Right hindlimb (tissue), 1 donor: ENCODE results near the gene TUBB.
"Not testable (repeated sequence)": the region's sequence is repeated elsewhere in the genome, so short reads cannot be mapped to it uniquely, and the experiment has no call there.

Experiments
- DNase-seq: peaks from one replicate; pipeline ENCODE4 v3.0.0-alpha.2; 2018

The TUBB gene

DNA sequence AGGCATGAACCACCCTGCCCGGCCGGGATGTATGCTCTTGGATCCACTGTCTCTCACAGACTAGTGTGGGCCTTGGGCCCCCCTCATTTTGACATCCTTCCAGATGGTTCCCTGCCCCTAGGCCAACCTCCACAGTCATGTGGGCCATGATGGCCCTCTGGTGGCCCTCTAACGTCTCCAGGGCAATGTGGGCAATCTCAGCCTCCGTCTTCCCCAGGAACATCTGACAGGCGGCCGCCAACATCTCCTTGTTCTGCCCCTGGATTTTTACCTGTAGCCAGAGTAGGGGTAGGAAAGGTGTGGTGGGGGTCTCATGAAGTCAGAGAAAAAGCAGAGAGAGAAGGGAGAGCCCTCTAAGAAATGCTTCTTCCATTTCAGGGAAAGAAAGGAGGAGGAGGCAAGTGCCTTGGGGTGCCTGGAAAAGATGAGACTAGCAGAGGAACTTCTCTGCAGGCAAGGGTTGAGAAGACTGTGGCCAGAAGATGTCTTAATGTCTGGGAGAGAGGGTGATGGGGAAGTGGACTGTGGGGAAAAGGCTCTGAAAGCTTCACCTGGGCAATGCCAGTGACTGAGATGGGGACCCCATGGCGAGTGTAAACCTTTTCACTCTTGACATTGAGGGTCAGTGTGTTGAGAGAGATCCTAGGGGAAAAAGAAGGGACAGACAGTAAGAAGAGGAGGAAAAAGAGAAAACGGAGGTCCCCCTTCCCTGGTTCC is 21.1 kb downstream of the TUBB start:
- no peak for DNase-seq

DNA sequence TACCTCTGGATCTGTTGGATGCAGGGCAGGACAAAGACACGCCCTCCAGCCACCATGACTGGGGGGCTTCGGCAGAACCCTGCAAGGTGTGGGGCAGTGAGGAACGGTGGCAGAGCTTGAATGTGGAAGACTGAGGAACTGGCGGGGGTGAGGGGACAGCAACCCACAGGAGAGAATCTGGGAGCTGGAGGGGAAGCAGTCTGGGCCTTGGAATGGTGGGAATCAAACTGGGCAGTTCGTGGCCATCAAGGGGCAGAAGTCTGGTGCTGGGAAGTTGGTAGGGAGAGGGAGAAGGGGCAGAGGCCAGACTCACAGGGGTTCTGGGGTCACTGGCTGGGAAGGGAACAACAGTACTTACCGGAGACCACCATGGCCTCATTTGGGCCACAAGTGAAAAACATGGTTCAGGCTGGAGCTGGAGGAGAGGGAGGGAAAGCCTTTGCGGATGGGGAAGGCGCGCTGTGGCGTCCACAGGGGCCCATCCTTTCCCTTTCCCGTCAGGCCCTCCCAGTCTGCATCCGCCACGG is 21.7 kb downstream of the TUBB start:
- DNase-seq = no peak

DNA sequence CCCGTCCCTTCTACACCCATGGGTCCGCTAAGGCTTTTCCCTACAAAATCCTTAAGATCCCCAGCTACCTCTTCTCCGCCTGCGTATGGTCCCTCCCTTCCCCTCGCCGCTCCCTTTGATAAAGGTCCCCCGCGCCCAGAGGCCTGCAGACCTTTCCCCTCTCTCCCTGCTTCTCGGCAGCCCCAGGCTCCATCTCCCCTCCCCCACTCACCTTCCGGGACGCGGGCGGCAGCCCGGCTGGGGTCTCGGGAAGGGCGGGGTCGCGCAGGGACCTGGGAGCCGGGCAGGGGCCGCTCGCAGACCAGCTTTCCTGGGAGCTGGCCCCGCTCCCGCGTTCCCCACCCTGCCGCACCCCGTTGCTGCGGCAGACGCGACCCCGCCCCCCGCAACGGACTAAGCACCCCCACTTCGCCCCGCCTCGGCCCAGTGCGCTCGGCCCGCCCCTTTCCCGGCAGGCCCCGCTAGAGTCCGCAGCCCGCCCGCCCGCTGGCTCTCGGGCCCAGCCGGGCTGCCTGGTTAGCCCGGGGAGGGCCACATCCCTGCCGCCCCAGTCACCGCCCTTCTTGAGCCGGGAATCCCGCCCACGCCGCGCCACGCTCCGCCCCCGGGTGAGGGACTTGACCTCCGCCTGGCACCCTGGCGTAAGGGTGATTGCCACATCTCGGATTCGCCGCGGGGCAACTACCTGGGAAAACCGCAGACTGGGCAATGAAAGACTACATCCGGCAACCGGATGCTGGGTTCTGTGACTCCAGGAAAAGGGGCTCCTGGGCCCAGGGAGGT is 22.4 kb downstream of the TUBB start, which contains the start of gene FLOT1:
Gene FLOT1, minus strand, starts transcription at position 372 of the 783 bp plus-strand sequence. CDS start 498 bp downstream, outside the sequence.
- peak; percentile 94 for DNase-seq

DNA sequence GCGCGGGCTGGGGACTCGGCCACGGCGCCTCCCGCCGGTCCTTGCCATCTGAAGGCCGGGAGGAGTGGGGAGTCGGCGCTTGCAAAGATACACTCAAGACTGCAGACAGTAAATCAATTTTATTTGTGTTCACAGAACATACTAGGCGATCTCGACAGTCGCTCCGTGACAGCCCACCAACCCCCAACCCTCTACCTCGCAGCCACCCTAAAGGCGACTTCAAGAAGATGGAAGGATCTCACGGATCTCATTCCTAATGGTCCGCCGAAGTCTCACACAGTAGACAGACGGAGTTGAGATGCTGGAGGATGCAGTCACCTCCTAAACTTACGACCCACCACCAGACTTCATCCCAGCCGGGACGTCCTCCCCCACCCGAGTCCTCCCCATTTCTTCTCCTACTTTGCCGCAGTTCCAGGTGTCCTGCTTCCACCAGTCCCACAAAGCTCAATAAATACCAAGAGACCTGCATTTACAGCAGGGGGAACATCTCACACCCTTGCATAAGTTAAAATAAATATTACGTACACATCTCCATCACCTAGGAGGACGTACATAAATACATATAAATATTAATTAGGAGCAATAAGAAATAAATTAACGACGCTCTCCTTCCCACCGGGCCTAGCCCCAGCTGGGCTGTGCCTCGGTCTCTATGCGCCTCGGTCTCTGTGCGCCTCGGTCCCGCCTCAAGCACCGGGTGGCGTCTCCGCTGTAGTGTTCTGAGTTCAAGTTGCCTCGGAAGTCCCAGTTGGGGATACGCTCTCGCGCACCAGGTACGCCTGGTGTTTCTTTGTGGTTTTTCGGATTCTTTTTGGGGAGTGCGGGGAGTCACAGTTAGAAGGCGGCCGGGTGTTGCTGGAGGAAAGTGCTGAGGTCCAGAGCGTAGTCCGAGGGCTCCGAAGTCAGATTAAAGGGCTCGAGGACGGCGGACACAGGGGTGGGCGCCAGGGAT is 23.2 kb downstream of the TUBB start:
- peak; percentile 36 for DNase-seq

DNA sequence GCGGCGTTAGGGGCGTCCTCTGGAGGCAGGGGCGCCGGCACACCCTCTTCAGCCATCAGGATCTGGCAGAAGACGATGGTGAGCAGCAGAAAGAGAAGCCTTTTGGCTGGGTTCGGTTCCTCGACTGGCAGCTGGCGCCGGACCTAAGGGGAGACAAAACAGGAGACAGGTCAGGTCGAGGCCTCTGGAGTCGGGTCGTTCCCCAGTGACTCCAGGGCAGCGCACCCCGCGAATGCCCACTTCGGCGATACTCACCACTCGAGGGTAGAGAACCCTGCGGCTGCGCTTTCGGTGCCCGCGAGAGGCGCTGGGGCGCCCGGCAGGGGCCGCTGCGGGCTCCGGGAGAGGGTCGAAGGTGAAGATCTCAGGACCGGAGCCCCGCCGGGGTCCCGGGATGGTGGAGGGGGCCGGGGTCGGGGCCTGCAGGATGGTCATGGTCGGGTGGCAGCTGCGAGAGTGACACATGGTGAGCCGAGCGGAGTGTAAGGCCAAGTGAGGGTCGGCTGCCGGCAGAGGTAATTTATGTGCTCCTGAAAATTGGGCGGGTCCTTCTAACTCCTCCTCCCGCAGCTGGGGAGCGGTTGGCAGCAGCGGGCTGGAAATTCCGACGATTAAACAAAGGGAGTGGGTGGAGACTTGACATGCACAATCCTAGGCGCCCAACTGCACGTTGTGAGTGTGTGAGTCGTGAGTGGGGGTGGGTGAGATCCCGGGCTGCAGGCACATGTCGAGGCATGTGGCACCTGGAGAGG is 24.1 kb downstream of the TUBB start, which contains the start of gene IER3:
Gene IER3, minus strand, starts transcription at position 494 of the 752 bp plus-strand sequence. Its CDS starts 29 bp downstream, at position 465.
- DNase-seq = peak; percentile 87

DNA sequence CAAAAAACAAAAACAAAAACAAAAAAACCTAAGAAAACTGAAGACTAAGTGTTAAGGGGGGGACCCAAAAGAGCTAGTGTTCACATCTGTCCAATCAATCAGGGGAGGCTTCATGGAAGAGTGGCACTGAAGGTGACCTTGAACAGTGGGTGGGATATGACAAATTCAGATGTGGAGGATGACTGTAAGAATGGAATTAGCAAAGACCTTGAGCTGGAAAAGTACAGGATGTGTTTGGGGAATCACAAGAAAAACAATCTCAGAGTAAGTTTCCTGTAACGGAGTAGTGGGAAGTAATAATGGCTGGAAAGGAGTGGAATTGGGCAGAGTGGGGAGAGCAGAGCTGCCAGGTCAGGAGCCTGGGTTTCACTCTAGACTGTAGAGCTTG is 27.1 kb downstream of the TUBB start:
- DNase-seq = no peak

DNA sequence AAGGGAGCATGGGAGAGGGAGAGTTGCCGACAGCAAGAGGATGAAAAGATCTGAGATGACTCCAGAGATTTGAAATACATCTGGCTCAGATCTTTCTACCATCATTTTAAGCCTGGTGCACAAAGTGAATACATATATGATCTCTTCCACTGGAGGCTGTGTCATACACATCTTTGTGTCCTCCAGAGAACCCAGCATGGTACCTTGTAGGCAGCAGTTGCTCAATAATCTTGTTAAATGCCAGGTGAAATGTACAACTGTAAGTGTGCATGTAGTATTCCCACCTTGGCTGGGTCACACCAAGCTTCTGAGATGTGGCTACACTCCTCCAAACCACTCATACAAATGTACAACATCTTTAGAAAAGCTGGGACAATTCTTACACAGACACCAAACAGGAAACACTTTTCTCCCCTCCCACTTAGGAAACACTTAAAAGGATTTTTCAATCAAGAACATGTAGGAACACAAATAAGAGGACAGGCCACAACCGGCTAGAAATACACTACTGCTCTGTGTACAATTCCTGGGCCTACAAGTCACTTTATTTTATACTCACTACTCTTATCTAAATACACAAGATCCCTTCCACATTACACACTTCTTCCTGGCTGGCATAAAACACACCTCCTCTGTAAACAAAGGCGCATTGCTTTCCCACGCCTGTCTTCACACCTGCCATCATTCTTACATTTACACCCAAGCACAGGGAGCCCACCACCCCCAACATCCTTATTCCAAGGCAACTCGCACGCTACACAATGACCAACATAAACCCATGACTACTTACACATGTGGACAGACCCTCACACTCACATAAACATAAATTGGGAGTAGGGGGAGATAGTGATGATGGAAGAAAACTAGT is 28.0 kb downstream of the TUBB start:
- no peak for DNase-seq

DNA sequence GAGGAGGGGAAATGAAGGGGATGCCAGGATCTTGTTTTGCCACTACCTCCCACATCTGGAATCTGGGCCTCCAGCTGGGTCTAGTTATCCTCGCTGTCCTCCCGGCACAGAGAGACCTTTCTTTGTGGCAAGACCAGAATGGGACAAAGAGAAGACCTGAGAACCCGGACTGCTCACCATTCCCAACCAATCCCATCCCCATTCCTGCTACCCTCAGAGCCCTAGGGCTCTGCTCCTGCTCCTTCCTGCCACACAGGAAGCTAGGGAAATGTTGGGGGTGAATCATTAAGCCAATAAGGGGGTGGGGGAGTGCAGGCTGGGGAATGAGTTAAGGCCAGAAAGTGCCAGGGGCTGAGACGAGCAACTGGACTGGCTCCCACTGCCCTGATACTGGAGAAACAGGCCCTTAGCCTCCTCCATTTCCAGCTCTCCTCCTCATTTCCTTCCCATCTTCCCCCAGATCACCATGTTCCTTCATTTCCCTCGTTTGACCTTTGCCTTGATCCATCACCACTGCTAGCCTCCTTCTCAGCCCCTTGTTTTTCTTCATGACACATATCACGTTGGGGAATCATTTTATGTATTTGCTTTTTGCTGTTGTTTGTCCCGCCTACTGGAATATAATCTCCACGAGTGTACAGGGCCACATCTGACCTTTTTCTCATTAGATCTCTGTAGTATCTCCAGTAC is 28.8 kb downstream of the TUBB start:
- DNase-seq = no peak

DNA sequence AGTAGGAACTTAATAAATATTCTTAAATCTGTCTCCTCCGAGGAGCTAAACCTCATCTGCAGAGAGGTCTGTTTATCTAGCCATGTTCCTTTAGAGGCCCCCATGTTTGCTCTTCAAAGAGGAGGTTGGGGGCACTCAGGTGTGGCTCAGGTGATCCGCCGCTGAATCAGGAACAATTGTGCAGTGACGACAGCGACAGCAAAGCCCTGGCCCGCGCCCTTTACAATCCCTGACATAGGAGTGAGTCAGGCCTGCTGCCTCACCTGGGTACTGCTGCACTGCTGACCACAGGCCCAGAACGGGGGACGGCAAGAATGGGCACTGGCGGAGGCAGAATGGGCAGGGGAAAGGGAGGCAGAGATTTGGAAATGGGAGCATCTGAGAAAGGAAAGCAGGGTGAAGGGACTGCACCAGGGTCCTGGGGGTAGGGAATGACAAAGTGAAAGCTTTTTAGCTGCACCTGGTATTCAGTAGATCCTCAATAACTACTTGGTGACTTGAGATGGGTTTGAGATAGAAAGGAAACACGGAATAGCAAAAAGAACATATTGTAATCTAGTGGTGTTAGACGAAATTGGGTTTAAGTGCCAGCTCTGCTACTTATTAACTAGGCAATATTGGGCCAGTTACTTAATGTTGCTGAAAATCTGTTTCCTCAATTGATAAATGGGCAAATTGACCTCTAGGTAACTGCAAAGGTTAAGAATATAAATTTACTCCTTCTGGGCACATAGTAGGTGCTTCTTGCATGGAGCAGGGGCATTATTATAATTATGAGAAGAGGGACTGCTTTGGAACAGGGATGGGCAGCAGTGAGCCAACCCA is 29.6 kb downstream of the TUBB start:
- no peak for DNase-seq

DNA sequence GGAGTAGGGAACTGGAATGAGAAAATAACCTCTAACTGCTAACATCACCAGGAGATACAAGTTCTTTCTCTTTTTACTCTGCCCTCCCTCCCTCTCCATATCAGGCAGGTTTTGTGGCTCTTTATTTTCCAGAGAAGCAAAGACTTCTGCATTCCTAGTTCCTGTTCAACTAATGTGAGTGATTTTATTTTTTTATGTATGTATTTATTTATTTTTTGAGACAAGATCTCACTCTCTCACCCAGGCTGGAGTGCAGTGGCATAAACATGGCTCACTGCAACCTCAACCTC is 30.2 kb downstream of the TUBB start:
- no peak for DNase-seq

DNA sequence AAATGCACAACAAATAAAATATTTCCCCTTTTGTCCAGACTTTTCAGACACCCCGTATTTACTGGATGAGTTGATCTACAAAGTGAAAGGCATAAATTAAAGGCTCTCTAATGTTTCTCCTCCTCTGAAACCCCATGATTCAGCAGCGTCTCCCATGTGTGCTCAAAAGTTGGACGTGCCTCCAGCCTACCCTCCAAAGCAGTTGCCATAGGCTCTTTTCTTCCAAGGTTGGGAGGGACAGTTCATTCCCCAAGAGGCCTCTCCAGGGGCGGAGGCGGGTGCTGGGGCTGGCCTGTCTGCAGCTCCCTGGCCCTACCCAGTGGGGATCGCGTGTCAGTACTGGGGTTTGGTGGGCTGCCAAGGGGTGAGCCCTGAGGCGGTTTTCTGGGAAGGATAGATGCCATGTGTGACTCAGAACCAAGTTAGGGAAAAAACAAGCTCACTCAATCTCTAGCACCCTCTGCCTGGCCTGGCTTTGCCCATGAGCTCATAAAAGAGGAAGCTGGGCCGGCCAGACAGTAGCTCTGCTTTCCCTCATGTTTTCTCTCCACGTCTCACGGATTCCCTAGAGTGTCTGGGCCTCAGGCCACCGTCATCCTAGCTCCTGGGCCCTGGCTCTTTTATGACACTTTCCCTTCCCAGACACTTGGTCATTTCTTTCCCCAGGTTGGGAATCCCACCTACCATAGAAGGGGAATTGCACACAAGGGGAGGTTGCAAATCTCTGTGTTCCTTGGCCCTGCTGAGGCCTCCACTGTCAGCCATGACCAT is 32.2 kb downstream of the TUBB start:
- peak; percentile 91 for DNase-seq

DNA sequence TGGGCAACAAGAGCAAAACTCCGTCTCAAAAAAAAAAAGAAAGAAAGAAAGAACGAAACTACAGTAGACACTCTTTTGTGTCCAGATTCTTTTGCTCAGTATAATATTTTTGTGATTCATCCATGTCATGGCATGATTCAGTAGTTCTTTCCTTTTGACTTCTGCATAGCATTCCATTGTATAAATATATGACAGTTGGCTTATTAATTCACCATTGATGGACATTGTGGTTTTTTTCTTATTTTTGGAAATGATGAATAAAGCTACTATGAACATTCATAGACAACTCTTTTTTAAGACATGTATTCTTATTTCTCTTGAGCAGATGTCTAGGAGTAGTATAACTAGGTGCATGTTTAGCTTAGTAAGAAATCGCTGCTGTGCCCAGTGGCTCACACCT is 34.5 kb downstream of the TUBB start:
- no peak for DNase-seq

DNA sequence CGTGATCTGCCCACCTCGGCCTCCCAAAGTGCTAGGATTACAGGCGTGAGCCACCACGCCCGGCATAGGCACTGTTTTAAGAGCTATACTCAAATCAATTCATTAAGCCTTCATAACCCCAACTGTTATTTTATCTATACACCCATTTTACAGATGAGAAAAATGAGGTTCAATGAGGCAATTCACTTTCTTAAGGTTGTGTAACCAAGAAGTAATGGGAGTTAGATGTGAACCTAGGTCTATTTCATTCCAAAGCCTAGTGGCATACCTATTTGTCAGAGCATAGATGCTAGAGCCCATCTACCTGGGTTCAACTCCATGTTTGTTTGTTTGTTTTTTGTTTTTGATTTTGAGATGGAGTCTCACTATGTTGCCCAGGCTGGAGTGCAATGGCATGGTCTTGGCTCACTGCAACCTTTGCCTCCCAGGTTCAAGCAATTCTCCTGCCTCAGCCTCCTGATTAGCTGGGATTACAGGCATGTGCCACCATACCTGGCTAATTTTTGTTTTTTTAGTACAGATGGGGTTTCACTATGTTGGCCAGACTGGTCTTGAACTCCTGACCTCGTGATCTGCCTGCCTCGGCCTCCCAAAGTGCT is 36.4 kb downstream of the TUBB start:
- DNase-seq = not testable (repeated sequence)

DNA sequence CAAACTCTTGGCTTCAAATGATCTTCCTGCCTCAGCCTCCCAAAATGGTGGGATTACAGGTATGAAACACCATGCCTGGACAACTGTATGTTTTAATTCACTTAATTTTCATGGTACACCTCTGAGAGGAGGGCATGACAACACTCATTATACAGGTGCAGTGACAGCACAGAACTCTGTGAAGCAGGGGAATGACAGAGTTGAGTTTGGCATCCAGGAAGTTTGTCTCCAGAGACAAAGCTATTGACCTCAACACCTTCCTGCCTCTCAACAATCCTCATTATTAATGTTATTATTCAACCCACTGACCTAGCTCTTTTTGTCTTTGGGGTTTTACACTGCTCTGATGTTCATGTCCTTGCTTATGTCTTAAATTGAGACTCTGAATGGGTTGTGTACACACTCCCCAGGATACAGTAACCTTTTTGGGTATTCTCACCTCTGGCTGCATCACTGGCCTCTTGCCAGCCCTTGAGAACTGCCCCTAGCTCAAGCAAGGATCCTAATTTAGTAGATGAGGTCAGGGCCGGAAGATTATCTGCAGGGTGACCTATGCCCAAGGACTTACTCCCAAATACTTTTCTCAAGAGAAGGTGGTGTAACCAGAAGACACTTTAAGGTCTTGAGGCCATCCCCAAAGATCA is 37.2 kb downstream of the TUBB start:
- no peak for DNase-seq

DNA sequence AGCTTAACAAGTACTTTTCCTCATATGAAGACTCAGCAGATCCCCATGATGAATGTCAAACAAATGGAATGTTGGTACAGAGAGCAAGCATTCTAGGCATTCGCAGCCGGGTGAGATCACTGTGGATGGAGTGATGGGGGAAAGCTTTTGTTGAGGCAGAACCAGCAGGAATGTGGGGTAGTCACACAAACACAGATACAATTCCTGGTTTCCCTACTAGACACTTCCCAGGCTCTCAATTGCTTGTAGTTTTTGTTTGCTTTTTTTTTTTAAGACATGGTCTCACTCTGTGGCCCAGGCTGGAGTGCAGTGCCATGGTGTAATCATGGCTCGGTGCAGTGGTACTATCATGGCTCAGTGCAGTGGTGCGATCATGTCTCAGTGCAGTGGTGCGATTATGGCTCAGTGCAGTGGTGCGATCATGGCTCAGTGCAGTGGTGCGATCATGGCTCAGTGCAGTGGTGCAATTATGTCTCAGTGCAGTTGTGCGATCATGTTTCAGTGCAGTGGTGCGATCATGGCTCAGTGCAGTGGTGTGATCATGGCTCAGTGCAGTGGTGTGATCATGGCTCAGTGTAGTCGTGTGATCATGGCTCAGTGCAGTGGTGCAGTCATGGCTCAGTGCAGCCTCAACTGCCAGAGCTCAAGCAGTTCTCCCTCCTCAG is 39.6 kb downstream of the TUBB start:
- no peak for DNase-seq

DNA sequence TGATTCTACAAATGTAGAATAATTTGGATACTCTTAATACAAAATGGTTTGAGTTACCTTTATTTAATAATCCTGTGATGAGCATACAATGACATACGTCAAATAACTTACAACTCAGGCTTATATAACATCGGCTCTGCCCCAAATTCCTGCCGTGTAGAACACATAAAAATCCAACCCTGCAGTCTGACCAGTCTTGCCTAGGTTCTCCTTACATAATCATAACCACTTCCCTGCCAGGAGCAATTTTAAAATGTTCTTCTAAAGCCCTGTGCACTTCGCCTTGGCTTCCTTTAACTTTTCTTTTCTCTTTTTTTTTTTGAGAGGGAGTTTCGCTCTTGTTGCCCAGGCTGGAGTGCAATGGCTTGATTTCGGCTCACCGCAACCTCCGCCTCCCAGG is 40.4 kb downstream of the TUBB start:
- DNase-seq = no peak

DNA sequence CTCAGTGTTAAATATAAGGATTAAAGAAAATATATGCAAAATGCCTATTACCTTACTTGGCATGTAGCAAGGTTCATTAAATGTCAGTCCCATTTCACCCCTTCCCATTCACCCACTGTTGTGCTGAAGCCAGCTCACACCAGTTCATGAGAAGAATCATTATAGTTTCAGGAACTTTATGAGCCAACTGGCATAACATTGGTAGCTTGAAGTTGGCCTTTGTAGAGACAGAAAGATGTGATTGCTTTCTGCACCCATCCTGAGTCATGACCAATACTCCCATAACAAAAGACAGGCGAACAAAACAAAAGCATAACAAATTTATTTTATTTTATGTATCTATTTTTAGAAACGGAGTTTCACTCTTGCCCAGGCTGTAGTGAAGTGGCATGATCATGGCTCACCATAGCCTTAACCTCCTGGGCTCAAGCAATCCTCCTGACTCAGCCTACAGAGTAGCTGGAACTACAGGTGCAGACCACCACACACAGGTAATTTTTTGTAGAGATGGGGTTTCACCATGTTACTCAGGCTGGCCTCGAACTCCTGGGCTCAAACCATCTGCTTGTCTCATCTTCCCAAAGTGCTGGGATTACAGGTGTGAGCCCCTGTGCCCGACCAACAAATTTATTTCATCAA is 41.8 kb downstream of the TUBB start:
- DNase-seq = no peak
